ENCODE measurements around the gene EIF3F.

The EIF3F gene

DNA sequence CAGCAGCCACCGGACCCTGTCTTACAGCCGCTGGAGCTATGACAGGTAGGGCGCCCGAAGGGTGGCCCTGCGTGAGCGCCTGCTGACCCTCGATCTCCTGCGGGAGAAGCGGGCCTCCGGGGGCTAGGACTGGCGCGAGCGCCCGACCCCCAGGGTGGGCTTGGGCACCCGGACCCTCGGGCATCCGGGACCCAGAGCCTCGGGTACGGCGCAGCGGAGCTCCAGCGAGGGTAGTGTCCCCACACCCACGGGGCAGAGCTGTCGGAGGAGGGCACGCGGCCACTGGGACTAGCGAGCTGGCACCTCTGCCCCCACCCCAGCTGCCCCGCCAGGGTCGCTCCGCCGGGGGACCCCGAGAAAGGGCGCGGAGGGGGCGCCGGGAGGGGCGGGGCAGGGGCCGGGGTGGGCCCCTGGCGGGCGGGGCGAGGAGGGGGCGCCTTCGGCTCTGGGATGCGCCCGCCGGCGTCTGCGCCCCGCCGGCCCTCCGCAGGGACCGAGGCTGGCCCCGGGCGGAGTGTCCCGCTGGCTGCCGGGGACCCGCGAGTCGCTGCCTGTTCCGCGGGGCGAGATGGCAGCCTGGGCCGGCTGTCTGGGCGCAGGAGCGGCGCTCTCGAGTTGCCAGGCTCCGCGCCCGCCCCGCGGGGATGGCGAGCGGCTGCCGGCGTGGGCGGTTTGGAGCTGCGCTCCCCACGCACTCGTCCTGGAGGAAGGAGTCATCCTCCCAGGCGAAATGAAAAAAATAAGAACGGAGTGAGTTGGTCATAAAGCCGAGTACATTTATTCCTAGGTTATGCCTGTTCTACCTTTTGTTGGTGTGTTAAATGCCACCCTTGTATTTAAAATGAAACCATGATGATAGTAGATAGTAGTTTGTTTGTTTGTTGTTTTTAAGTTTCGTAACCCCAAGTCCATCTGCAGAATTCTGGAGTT is 32.4 kb downstream of the EIF3F start:
- no peak for TF ChIP-seq CTCF (IDR thresholded peaks at IDR 0.05; ENCODE audit: insufficient read depth, low read depth, low read length, missing control alignments)
- H3K4me3 ChIP-seq (ENCODE audit: low read depth, low read length): peak overlapping the region; percentile 20; the same call in 1 of the 2 replicates
- DNase-seq (ENCODE audit: low read depth): no peak

DNA sequence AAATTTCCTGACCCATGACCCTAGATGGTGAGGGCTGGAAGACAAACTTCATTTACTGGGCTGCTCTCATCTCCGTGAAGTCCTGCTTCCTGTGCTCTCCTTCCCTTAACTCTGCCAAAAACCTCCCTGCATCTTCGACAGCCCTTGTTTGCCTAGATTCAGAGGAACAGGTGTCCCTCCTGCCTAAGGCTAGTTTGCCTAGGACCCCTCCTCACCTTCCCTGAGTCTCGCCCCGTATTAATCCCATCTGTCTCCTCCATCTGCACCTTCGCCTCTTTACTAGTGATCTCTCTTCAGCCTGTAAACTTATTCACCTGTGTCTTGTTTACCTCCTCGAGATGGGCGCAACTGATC is 33.1 kb downstream of the EIF3F start:
- no peak for TF ChIP-seq CTCF (IDR thresholded peaks at IDR 0.05; ENCODE audit: insufficient read depth, low read depth, low read length, missing control alignments)
- DNase-seq (ENCODE audit: low read depth): no peak
- no peak overlapping the region for H3K4me3 ChIP-seq (ENCODE audit: low read depth, low read length)

GRCh38 chr11:8021920-8022319 is 34.8 kb downstream of the EIF3F start:
- H3K4me3 ChIP-seq (ENCODE audit: low read depth, low read length): no peak overlapping the region
- DNase-seq (ENCODE audit: low read depth): no peak
- TF ChIP-seq CTCF (IDR thresholded peaks at IDR 0.05; ENCODE audit: insufficient read depth, low read depth, low read length, missing control alignments): no peak

DNA sequence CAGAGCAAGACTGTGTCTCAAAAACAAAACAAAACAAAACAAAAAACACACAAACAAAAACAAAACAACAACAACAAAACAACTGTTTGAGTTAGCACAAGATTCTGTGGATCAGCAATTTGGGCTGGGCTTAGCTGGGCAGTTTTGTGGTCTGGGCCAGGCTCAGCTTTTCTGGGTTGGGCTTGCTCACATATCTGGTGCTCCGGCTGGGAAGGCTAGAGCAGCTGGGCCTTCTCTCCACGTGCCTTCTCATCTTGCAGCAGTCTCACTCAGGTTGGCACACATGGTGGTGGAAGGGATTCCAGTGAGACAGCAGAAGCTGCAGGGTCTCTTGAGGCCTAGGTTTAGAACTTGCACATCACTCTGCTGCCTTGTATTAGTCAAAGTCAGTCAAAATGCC is 35.7 kb downstream of the EIF3F start:
- TF ChIP-seq CTCF (IDR thresholded peaks at IDR 0.05; ENCODE audit: insufficient read depth, low read depth, low read length, missing control alignments): no peak
- DNase-seq (ENCODE audit: low read depth): no peak

DNA sequence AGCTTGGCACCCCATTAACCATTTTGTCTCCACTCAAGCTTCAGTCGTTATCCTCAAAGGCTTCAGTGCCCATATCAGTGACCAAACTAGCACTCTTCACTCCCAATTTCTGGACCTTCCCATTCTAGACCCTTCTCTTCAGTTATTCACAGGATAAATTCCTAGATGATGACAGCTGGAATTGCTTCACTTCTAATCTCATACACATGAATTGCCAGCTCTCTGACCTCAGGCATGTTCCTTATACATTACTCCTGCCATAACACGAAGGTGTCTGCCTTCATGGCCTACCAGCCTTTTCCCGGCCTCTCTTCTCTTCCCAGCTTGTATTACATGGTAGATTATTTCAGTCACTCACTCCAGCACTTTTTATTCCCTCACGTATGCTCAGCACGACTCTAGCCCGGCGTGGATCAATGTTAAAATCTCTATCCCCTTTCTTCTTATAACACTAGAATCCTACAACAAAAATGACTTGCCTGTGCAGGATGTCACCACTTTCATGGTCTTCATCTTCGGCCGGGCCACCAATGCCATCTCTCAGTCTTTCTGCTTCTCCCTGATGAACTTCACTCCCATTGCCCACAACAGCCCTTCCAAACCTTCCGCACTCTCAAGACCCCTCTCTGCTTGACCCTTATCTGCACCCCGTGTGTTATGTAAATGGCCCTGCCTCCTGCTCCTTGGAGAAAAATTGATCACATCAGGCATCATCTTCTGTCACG is 36.9 kb downstream of the EIF3F start:
- no peak for TF ChIP-seq CTCF (IDR thresholded peaks at IDR 0.05; ENCODE audit: insufficient read depth, low read depth, low read length, missing control alignments)

More for the DNA sequence above, 35.7 kb downstream of the EIF3F start:
- H3K4me3 ChIP-seq (ENCODE audit: low read depth, low read length): no peak overlapping the region

DNA sequence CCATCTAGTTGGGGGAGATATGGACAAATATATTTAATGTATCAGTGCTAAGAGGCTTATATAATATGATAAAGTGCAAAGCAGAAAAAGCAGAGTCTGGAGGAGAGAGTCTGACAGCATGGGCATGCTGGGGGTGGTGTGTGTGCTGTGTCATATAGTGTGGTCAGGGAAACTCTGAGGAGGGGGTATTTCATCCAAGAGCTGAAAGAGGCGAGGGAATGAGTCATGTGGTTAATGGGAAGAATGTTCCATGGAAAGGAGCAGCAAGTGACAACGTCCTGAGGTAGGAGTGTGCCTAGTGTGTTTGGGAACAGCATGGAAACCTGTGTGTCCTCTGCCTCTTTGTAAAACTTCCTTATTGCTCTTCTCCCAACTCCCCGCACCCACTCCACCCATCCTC is 38.0 kb downstream of the EIF3F start:
- no peak for TF ChIP-seq CTCF (IDR thresholded peaks at IDR 0.05; ENCODE audit: insufficient read depth, low read depth, low read length, missing control alignments)
- no peak for DNase-seq (ENCODE audit: low read depth)
- no peak overlapping the region for H3K4me3 ChIP-seq (ENCODE audit: low read depth, low read length)

More for the DNA sequence above, 36.9 kb downstream of the EIF3F start:
- H3K4me3 ChIP-seq (ENCODE audit: low read depth, low read length): no peak overlapping the region
- DNase-seq (ENCODE audit: low read depth): no peak
